ENCODE data around the gene PRKCH. TPM values are rescaled to one million over a fixed set of nuclear protein-coding genes. Genes with fewer than 3 reads are reported as not detected.

The PRKCH gene
- total and polyA plus RNA-seq, 5 donors from 2014 or later, result 194 to 457 (median 201) TPM

GRCh38 chr14:61503167-61503801 lies 181.9 kb downstream of the PRKCH start:
- Histone ChIP-seq H3K36me3 (ENCODE audit: control insufficient read depth, insufficient read depth, low read length) (peaks cover 39% of the 10 kb centered on the region), H3K4me3 (ENCODE audit: low read depth, low read length) (peak overlapping the region; percentile 63), H3K27me3 (ENCODE audit: control insufficient read depth, insufficient read depth, low read length) (no peaks in the 10 kb centered on the region), H3K9me3 (ENCODE audit: control insufficient read depth in 2 of 2, low read length in 2 of 2) (no peaks in the 10 kb centered on the region), H3K27ac (ENCODE audit: insufficient read depth, low read length, poor library complexity, severe bottlenecking) (peak overlapping the region; percentile 66), H3K4me1 (ENCODE audit: control insufficient read depth, insufficient read depth, low read length, poor library complexity, severe bottlenecking) (peaks cover 67% of the 10 kb centered on the region)
- H3K27ac Mint-ChIP-seq, result peak overlapping the region in 2 of 3 donors; percentile 95 to 98
- DNase-seq, result peak in 2 of 3 donors; percentile 56 to 66
- peak overlapping the region; percentile 56 to 80 (median 68) for H3K4me3 Mint-ChIP-seq
- H3K4me1 Mint-ChIP-seq, result peaks cover 40 to 97% (median 70%) of the 10 kb centered on the region in 4 donors
- peaks cover 29% of the 10 kb centered on the region for H3K36me3 Mint-ChIP-seq
- ATAC-seq (ENCODE audit: low read depth in 2 of 2), result peak; percentile 87 to 89
- H3K9me3 Mint-ChIP-seq, result peaks cover 0 to 2% (median 0%) of the 10 kb centered on the region in 7 donors
- no peaks in the 10 kb centered on the region for H3K27me3 Mint-ChIP-seq

- DNase-seq, result peak in 1 of 3 donors; percentile 25
- Mint-ChIP-seq H3K4me1 (peaks cover 40 to 96% (median 67%) of the 10 kb centered on the region in 4 donors), H3K9me3 (peaks cover 0 to 2% (median 0%) of the 10 kb centered on the region in 7 donors), H3K36me3 (peaks cover 36% of the 10 kb centered on the region), H3K27ac (peak overlapping the region in 2 of 3 donors; percentile 92 to 98), H3K4me3 (peak overlapping the region in 3 of 4 donors; percentile 6 to 72 (median 63)), H3K27me3 (no peaks in the 10 kb centered on the region)
- no peaks in the 10 kb centered on the region for H3K9me3 ChIP-seq (ENCODE audit: control insufficient read depth in 2 of 2, low read length in 2 of 2)
- no peaks in the 10 kb centered on the region for H3K27me3 ChIP-seq (ENCODE audit: control insufficient read depth, insufficient read depth, low read length)
- H3K27ac ChIP-seq (ENCODE audit: insufficient read depth, low read length, poor library complexity, severe bottlenecking), result peak overlapping the region; percentile 66
- peaks cover 67% of the 10 kb centered on the region for H3K4me1 ChIP-seq (ENCODE audit: control insufficient read depth, insufficient read depth, low read length, poor library complexity, severe bottlenecking)
- H3K36me3 ChIP-seq (ENCODE audit: control insufficient read depth, insufficient read depth, low read length), result peaks cover 31% of the 10 kb centered on the region
- no peak overlapping the region for H3K4me3 ChIP-seq (ENCODE audit: low read depth, low read length)
- no peak for ATAC-seq (ENCODE audit: low read depth in 2 of 2)
Observed at GRCh38 chr14:61504901-61505300, 183.5 kb downstream of the PRKCH start.

- Histone ChIP-seq H3K27me3 (ENCODE audit: control insufficient read depth, insufficient read depth, low read length) (no peaks in the 10 kb centered on the region), H3K4me3 (ENCODE audit: low read depth, low read length) (no peak overlapping the region), H3K9me3 (ENCODE audit: control insufficient read depth in 2 of 2, low read length in 2 of 2) (no peaks in the 10 kb centered on the region), H3K36me3 (ENCODE audit: control insufficient read depth, insufficient read depth, low read length) (peaks cover 29% of the 10 kb centered on the region), H3K4me1 (ENCODE audit: control insufficient read depth, insufficient read depth, low read length, poor library complexity, severe bottlenecking) (peaks cover 73% of the 10 kb centered on the region), H3K27ac (ENCODE audit: insufficient read depth, low read length, poor library complexity, severe bottlenecking) (no peak overlapping the region)
- Mint-ChIP-seq H3K4me3 (peak overlapping the region in 3 of 4 donors; percentile 18 to 70 (median 22)), H3K27me3 (no peaks in the 10 kb centered on the region), H3K9me3 (peaks cover 0 to 2% (median 0%) of the 10 kb centered on the region in 7 donors), H3K36me3 (peaks cover 34% of the 10 kb centered on the region), H3K4me1 (peaks cover 42 to 96% (median 69%) of the 10 kb centered on the region in 4 donors), H3K27ac (peak overlapping the region; percentile 72 to 92 (median 79))
- DNase-seq (no peak), ATAC-seq (ENCODE audit: low read depth in 2 of 2) (no peak)
Observed at GRCh38 chr14:61505815-61506809, 184.7 kb downstream of the PRKCH start.

GRCh38 chr14:61508526-61508925 lies 187.1 kb downstream of the PRKCH start:
- peaks cover 0 to 2% (median 0%) of the 10 kb centered on the region in 7 donors for H3K9me3 Mint-ChIP-seq
- DNase-seq, result no peak
- H3K4me1 Mint-ChIP-seq, result peaks cover 35 to 89% (median 60%) of the 10 kb centered on the region in 4 donors
- peaks cover 41% of the 10 kb centered on the region for H3K36me3 Mint-ChIP-seq
- Histone ChIP-seq H3K9me3 (ENCODE audit: control insufficient read depth in 2 of 2, low read length in 2 of 2) (no peaks in the 10 kb centered on the region), H3K4me3 (ENCODE audit: low read depth, low read length) (no peak overlapping the region), H3K27me3 (ENCODE audit: control insufficient read depth, insufficient read depth, low read length) (no peaks in the 10 kb centered on the region), H3K36me3 (ENCODE audit: control insufficient read depth, insufficient read depth, low read length) (peaks cover 45% of the 10 kb centered on the region), H3K4me1 (ENCODE audit: control insufficient read depth, insufficient read depth, low read length, poor library complexity, severe bottlenecking) (peaks cover 59% of the 10 kb centered on the region), H3K27ac (ENCODE audit: insufficient read depth, low read length, poor library complexity, severe bottlenecking) (no peak overlapping the region)
- H3K27me3 Mint-ChIP-seq, result no peaks in the 10 kb centered on the region
- peak overlapping the region in 2 of 4 donors; percentile 10 to 21 for H3K4me3 Mint-ChIP-seq
- H3K27ac Mint-ChIP-seq, result peak overlapping the region in 2 of 3 donors; percentile 63 to 70
- ATAC-seq (ENCODE audit: low read depth in 2 of 2), result no peak

GRCh38 chr14:61510736-61511557 lies 189.6 kb downstream of the PRKCH start:
- peaks cover 37 to 89% (median 57%) of the 10 kb centered on the region in 4 donors for H3K4me1 Mint-ChIP-seq
- peak overlapping the region; percentile 93 to 95 (median 94) for H3K27ac Mint-ChIP-seq
- no peak overlapping the region for H3K4me3 ChIP-seq (ENCODE audit: low read depth, low read length)
- H3K27me3 Mint-ChIP-seq, result no peaks in the 10 kb centered on the region
- no peak for ATAC-seq (ENCODE audit: low read depth in 2 of 2)
- H3K9me3 ChIP-seq (ENCODE audit: control insufficient read depth in 2 of 2, low read length in 2 of 2), result no peaks in the 10 kb centered on the region
- H3K4me1 ChIP-seq (ENCODE audit: control insufficient read depth, insufficient read depth, low read length, poor library complexity, severe bottlenecking), result peaks cover 46% of the 10 kb centered on the region
- peaks cover 60% of the 10 kb centered on the region for H3K36me3 ChIP-seq (ENCODE audit: control insufficient read depth, insufficient read depth, low read length)
- H3K36me3 Mint-ChIP-seq, result peaks cover 45% of the 10 kb centered on the region
- H3K27me3 ChIP-seq (ENCODE audit: control insufficient read depth, insufficient read depth, low read length), result no peaks in the 10 kb centered on the region
- peak overlapping the region in 1 of 4 donors; percentile 82 for H3K4me3 Mint-ChIP-seq
- peak overlapping the region; percentile 41 for H3K27ac ChIP-seq (ENCODE audit: insufficient read depth, low read length, poor library complexity, severe bottlenecking)
- no peak for DNase-seq
- H3K9me3 Mint-ChIP-seq, result no peaks in the 10 kb centered on the region

GRCh38 chr14:61511558-61511948 lies 190.2 kb downstream of the PRKCH start:
- peak in 1 of 3 donors; percentile 34 for DNase-seq
- Histone ChIP-seq H3K27me3 (ENCODE audit: control insufficient read depth, insufficient read depth, low read length) (no peaks in the 10 kb centered on the region), H3K36me3 (ENCODE audit: control insufficient read depth, insufficient read depth, low read length) (peaks cover 59% of the 10 kb centered on the region), H3K4me1 (ENCODE audit: control insufficient read depth, insufficient read depth, low read length, poor library complexity, severe bottlenecking) (peaks cover 49% of the 10 kb centered on the region), H3K9me3 (ENCODE audit: control insufficient read depth in 2 of 2, low read length in 2 of 2) (no peaks in the 10 kb centered on the region), H3K27ac (ENCODE audit: insufficient read depth, low read length, poor library complexity, severe bottlenecking) (peak overlapping the region; percentile 41), H3K4me3 (ENCODE audit: low read depth, low read length) (no peak overlapping the region)
- peaks cover 44% of the 10 kb centered on the region for H3K36me3 Mint-ChIP-seq
- ATAC-seq (ENCODE audit: low read depth in 2 of 2), result no peak
- H3K9me3 Mint-ChIP-seq, result no peaks in the 10 kb centered on the region
- H3K4me1 Mint-ChIP-seq, result peaks cover 43 to 89% (median 59%) of the 10 kb centered on the region in 4 donors
- H3K4me3 Mint-ChIP-seq, result peak overlapping the region in 2 of 4 donors; percentile 44 to 82
- H3K27ac Mint-ChIP-seq, result peak overlapping the region; percentile 93 to 95 (median 94)
- H3K27me3 Mint-ChIP-seq, result no peaks in the 10 kb centered on the region

Measured in CD4-positive, CD25-positive, alpha-beta regulatory T cell (primary cell).